GM12892 (cell line): ENCODE measurements around the gene RANBP1.

ENCODE experiments used
- POLR2A ChIP-seq: IDR thresholded peaks from 2 replicates; pipeline ENCODE4 v1.6.1; 2011; ENCODE audit warnings: low read depth, low read length, control low read depth
- POLR2AphosphoS5 ChIP-seq: IDR thresholded peaks from 2 replicates; pipeline ENCODE4 v1.6.1; 2011; ENCODE audit warnings: low read depth, low read length, control low read depth

- TF ChIP-seq POLR2A (no peak), POLR2AphosphoS5 (no peak)
These were observed 15.1 kb downstream of the RANBP1 start for GRCh38 chr22:20130731-20131596.
